HUES64 (cell line): Measurements from ENCODE around the gene HYAL1.

Experiments used
- H3K27ac ChIP-seq: 2 replicates; pipeline ENCODE4 v1.7.0; 2013; ENCODE audit warnings: low read depth, low read length, inconsistent platforms
- H3K27me3 ChIP-seq: 2 replicates; pipeline ENCODE4 v1.6.1; 2013; ENCODE audit warnings: mild to moderate bottlenecking, low read length; ENCODE audit not compliant: insufficient read depth
- H3K36me3 ChIP-seq: 2 replicates; pipeline ENCODE4 v1.6.1; 2013; ENCODE audit warnings: mild to moderate bottlenecking, low read length; ENCODE audit not compliant: insufficient read depth
- H3K4me1 ChIP-seq: 2 replicates; pipeline ENCODE4 v1.6.1; 2013; ENCODE audit warnings: mild to moderate bottlenecking, low read length, moderate library complexity; ENCODE audit not compliant: insufficient read depth
- H3K4me3 ChIP-seq: 2 replicates; pipeline ENCODE4 v1.5.1; 2013; ENCODE audit warnings: mild to moderate bottlenecking, low read length, moderate library complexity
- H3K9ac ChIP-seq: 2 replicates; pipeline ENCODE4 v1.6.1; 2013; ENCODE audit warnings: mild to moderate bottlenecking, low read depth, low read length
- H3K9me3 ChIP-seq: 2 replicates; pipeline ENCODE4 v1.6.1; 2013; ENCODE audit warnings: low read depth, low read length; ENCODE audit not compliant: insufficient read depth
- WGBS: fragments of 150-250, 120-280 bp; methylation state at CpG from one replicate; pipeline ENCODE4 v1.1.7; 2013; ENCODE audit warnings: missing lambda C conversion rate; 5-methylcytosine and 5-hydroxymethylcytosine counted together

The HYAL1 gene

GRCh38 chr3:50333744-50334328 lies 30.5 kb upstream of the HYAL1 start:
- 0 out of 2 replicates have a peak, but pooled peaks cover 6% of the 10 kb centered on the region for H3K4me1 ChIP-seq
- H3K27me3 ChIP-seq, result peaks cover 8% of the 10 kb centered on the region
- no peak overlapping the region for H3K9ac ChIP-seq
- H3K9me3 ChIP-seq, result no peaks in the 10 kb centered on the region
- no peak overlapping the region for H3K4me3 ChIP-seq
- WGBS, result 92% methylated on average over 12 of the region's 12 CpGs
- H3K36me3 ChIP-seq, result peaks cover 38% of the 10 kb centered on the region
- H3K27ac ChIP-seq, result no peak overlapping the region

GRCh38 chr3:50331364-50331907 lies 28.1 kb upstream of the HYAL1 start:
- no peaks in the 10 kb centered on the region for H3K27me3 ChIP-seq

GRCh38 chr3:50330330-50330729 lies 27.0 kb upstream of the HYAL1 start:
- H3K9ac ChIP-seq, result no peak overlapping the region
- no peaks in the 10 kb centered on the region for H3K27me3 ChIP-seq
- no peaks in the 10 kb centered on the region for H3K9me3 ChIP-seq
- H3K4me1 ChIP-seq, result no peaks in the 10 kb centered on the region
- peaks cover 49% of the 10 kb centered on the region for H3K36me3 ChIP-seq
- no peak overlapping the region for H3K27ac ChIP-seq
- no peak overlapping the region for H3K4me3 ChIP-seq
- 97% methylated on average over 10 of the region's 10 CpGs for WGBS

More at GRCh38 chr3:50331364-50331907, 28.1 kb upstream of the HYAL1 start:
- no peak overlapping the region for H3K9ac ChIP-seq
- H3K27ac ChIP-seq, result no peak overlapping the region
- H3K4me3 ChIP-seq, result no peak overlapping the region
- WGBS, result 96% methylated on average over 19 of the region's 19 CpGs
- H3K9me3 ChIP-seq, result no peaks in the 10 kb centered on the region
- 0 out of 2 replicates have a peak, but pooled peaks cover 6% of the 10 kb centered on the region for H3K4me1 ChIP-seq
- H3K36me3 ChIP-seq, result peaks cover 38% of the 10 kb centered on the region

- WGBS, result 5% methylated on average over 55 of the region's 55 CpGs
- H3K36me3 ChIP-seq, result peaks cover 50% of the 10 kb centered on the region
- peaks cover 3% of the 10 kb centered on the region; the same call in 1 of the 2 replicates for H3K4me1 ChIP-seq
Observed at GRCh38 chr3:50327943-50328691, 24.7 kb upstream of the HYAL1 start, which contains the start of gene TUSC2. Gene TUSC2 (minus strand): TSS chr3:50328223. CDS start chr3:50328099, 124 bp downstream.

GRCh38 chr3:50327129-50327528 lies 23.8 kb upstream of the HYAL1 start:
- peaks cover 7% of the 10 kb centered on the region for H3K4me1 ChIP-seq
- WGBS, result 88% methylated on average over 3 of the region's 4 CpGs
- no peak overlapping the region for H3K27ac ChIP-seq

More at GRCh38 chr3:50327943-50328691, 24.7 kb upstream of the HYAL1 start, which contains the start of gene TUSC2:
- H3K9me3 ChIP-seq, result no peaks in the 10 kb centered on the region
- H3K4me3 ChIP-seq, result peak within 1 kb of the TSS; percentile 88
- no peaks in the 10 kb centered on the region for H3K27me3 ChIP-seq
- peak within 1 kb of the TSS; percentile 81 for H3K9ac ChIP-seq
- H3K27ac ChIP-seq, result peak within 1 kb of the TSS; percentile 56

GRCh38 chr3:50326182-50326541 lies 22.8 kb upstream of the HYAL1 start:
- no peak overlapping the region for H3K9ac ChIP-seq
- no peaks in the 10 kb centered on the region for H3K9me3 ChIP-seq
- no peaks in the 10 kb centered on the region for H3K27me3 ChIP-seq
- H3K4me1 ChIP-seq, result peaks cover 7% of the 10 kb centered on the region
- no peak overlapping the region for H3K27ac ChIP-seq
- WGBS, result 97% methylated on average over 8 of the region's 8 CpGs
- H3K36me3 ChIP-seq, result peaks cover 36% of the 10 kb centered on the region
- no peak overlapping the region for H3K4me3 ChIP-seq

More at GRCh38 chr3:50327129-50327528, 23.8 kb upstream of the HYAL1 start:
- H3K4me3 ChIP-seq, result peak overlapping the region; percentile 88
- peaks cover 46% of the 10 kb centered on the region for H3K36me3 ChIP-seq
- peak overlapping the region; percentile 81 for H3K9ac ChIP-seq
- H3K27me3 ChIP-seq, result no peaks in the 10 kb centered on the region
- H3K9me3 ChIP-seq, result no peaks in the 10 kb centered on the region

GRCh38 chr3:50325497-50326181 lies 22.3 kb upstream of the HYAL1 start:
- 95% methylated on average over 11 of the region's 11 CpGs for WGBS
- no peak overlapping the region for H3K27ac ChIP-seq
- H3K9ac ChIP-seq, result no peak overlapping the region
- H3K4me1 ChIP-seq, result peaks cover 7% of the 10 kb centered on the region
- H3K27me3 ChIP-seq, result no peaks in the 10 kb centered on the region
- no peak overlapping the region for H3K4me3 ChIP-seq
- peaks cover 31% of the 10 kb centered on the region for H3K36me3 ChIP-seq
- H3K9me3 ChIP-seq, result no peaks in the 10 kb centered on the region

- Histone ChIP-seq H3K36me3 (peaks cover 28% of the 10 kb centered on the region), H3K4me1 (peaks cover 11% of the 10 kb centered on the region), H3K4me3 (no peak overlapping the region), H3K27me3 (no peaks in the 10 kb centered on the region), H3K9ac (no peak overlapping the region), H3K9me3 (no peaks in the 10 kb centered on the region), H3K27ac (no peak overlapping the region)
- 94% methylated on average over 2 of the region's 2 CpGs for WGBS
Observed at GRCh38 chr3:50325113-50325480, 21.7 kb upstream of the HYAL1 start.

- no peaks in the 10 kb centered on the region for H3K27me3 ChIP-seq
- 72% methylated on average over 4 of the region's 4 CpGs for WGBS
- no peak overlapping the region for H3K27ac ChIP-seq
- H3K9me3 ChIP-seq, result no peaks in the 10 kb centered on the region
- peaks cover 14% of the 10 kb centered on the region for H3K4me1 ChIP-seq
- no peak overlapping the region for H3K4me3 ChIP-seq
- H3K9ac ChIP-seq, result no peak overlapping the region
- H3K36me3 ChIP-seq, result peaks cover 28% of the 10 kb centered on the region
Observed at GRCh38 chr3:50324351-50325112, 21.2 kb upstream of the HYAL1 start.

- Histone ChIP-seq H3K36me3 (peaks cover 32% of the 10 kb centered on the region), H3K4me3 (no peak overlapping the region), H3K4me1 (peaks cover 14% of the 10 kb centered on the region), H3K27me3 (no peaks in the 10 kb centered on the region), H3K9me3 (no peaks in the 10 kb centered on the region), H3K27ac (no peak overlapping the region), H3K9ac (no peak overlapping the region)
- WGBS, result 88% methylated on average over 5 of the region's 5 CpGs
Observed at GRCh38 chr3:50323614-50324199, 20.3 kb upstream of the HYAL1 start.
